Activated naive CD8-positive, alpha-beta T cell treated with anti-CD3 and anti-CD28 coated beads for 36 hours (primary cell): ENCODE results near the gene FAM107B. TPM values are rescaled to one million over a fixed set of nuclear protein-coding genes. Genes with fewer than 3 reads are reported as not detected.

Source experiments
- DNase-seq: peaks from one replicate; pipeline ENCODE4 v3.0.0; 2021
- H3K27ac Mint-ChIP-seq: one replicate; pipeline ENCODE4 v1.8.0; 2022; ENCODE audit warnings: mild to moderate bottlenecking, moderate library complexity, mixed read lengths
- H3K27me3 Mint-ChIP-seq: one replicate; pipeline ENCODE4 v1.8.0; 2022; ENCODE audit warnings: mild to moderate bottlenecking, mixed read lengths
- H3K36me3 Mint-ChIP-seq: one replicate; pipeline ENCODE4 v1.8.0; 2021; ENCODE audit warnings: mild to moderate bottlenecking, mixed read lengths
- H3K4me1 Mint-ChIP-seq: one replicate; pipeline ENCODE4 v1.8.0; 2021; ENCODE audit warnings: mixed read lengths
- H3K4me3 Mint-ChIP-seq: one replicate; pipeline ENCODE4 v1.8.0; 2022; ENCODE audit warnings: mild to moderate bottlenecking, moderate library complexity, mixed read lengths
- H3K9me3 Mint-ChIP-seq: one replicate; pipeline ENCODE4 v1.8.0; 2022; ENCODE audit warnings: mixed read lengths
- total RNA-seq, 2 experiments: library from RNA; stranded (reverse); gene quantifications; one replicate each; pipeline ENCODE4 v1.2.3, GENCODE V29; 2021

The FAM107B gene
- total RNA-seq, 2 experiments from 2014 or later = 195 to 203 TPM

GRCh38 chr10:14578060-14578952 lies 196.4 kb downstream of the FAM107B start:
- Mint-ChIP-seq H3K36me3 (peaks cover 71% of the 10 kb centered on the region), H3K4me3 (no peak overlapping the region), H3K27me3 (no peaks in the 10 kb centered on the region), H3K4me1 (peaks cover 69% of the 10 kb centered on the region), H3K9me3 (peaks cover 4% of the 10 kb centered on the region), H3K27ac (peak overlapping the region; percentile 34)
- DNase-seq = no peak

- H3K27me3 Mint-ChIP-seq = no peaks in the 10 kb centered on the region
- DNase-seq = no peak
- H3K4me3 Mint-ChIP-seq = no peak overlapping the region
- H3K9me3 Mint-ChIP-seq = peaks cover 2% of the 10 kb centered on the region
- peak overlapping the region; percentile 79 for H3K27ac Mint-ChIP-seq
- H3K36me3 Mint-ChIP-seq = peaks cover 69% of the 10 kb centered on the region
- H3K4me1 Mint-ChIP-seq = peaks cover 73% of the 10 kb centered on the region
These were observed 199.8 kb downstream of the FAM107B start for GRCh38 chr10:14574885-14575284.

- peak overlapping the region; percentile 10 for H3K27ac Mint-ChIP-seq
- peaks cover 69% of the 10 kb centered on the region for H3K36me3 Mint-ChIP-seq
- peaks cover 2% of the 10 kb centered on the region for H3K9me3 Mint-ChIP-seq
- H3K4me1 Mint-ChIP-seq = peaks cover 73% of the 10 kb centered on the region
- DNase-seq = no peak
- no peaks in the 10 kb centered on the region for H3K27me3 Mint-ChIP-seq
- H3K4me3 Mint-ChIP-seq = no peak overlapping the region
These were observed 200.4 kb downstream of the FAM107B start for GRCh38 chr10:14574291-14574690.

DNA sequence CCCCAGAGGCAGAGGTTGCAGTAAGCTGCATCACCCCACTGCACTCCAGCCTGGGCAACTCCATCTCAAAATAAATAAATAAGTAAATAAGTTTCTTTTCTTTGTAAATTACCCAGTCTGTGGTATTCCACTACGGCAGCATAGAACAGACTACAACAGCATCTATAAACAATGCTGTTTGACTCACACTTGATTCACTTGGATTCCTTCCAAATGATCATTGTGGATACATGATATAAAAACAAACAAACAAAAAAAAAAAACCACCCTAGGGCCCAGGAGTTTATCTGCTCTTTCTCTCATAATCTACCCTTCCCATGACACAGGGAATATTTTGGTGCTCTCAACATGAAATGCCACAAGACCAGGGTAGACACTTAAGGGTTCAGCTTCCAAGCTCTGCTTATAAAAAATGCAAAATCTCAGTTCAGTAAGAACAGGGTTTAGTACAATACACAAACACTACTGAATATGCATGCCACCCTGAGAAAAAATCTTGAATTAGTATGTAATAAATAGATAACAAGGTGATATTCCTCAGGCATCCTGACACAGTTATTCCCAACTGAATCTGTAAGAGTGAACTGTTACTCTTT lies 200.9 kb downstream of the FAM107B start:
- Mint-ChIP-seq H3K4me3 (no peak overlapping the region), H3K4me1 (peaks cover 74% of the 10 kb centered on the region), H3K27me3 (no peaks in the 10 kb centered on the region), H3K27ac (peak overlapping the region; percentile 45), H3K36me3 (peaks cover 72% of the 10 kb centered on the region), H3K9me3 (peaks cover 2% of the 10 kb centered on the region)
- no peak for DNase-seq

- H3K36me3 Mint-ChIP-seq = peaks cover 71% of the 10 kb centered on the region
- peaks cover 2% of the 10 kb centered on the region for H3K9me3 Mint-ChIP-seq
- H3K27ac Mint-ChIP-seq = peak overlapping the region; percentile 29
- no peak for DNase-seq
- no peak overlapping the region for H3K4me3 Mint-ChIP-seq
- no peaks in the 10 kb centered on the region for H3K27me3 Mint-ChIP-seq
- peaks cover 74% of the 10 kb centered on the region for H3K4me1 Mint-ChIP-seq
These were observed 201.9 kb downstream of the FAM107B start for GRCh38 chr10:14572811-14573210.

GRCh38 chr10:14571866-14572507 lies 202.7 kb downstream of the FAM107B start:
- Mint-ChIP-seq H3K4me1 (peaks cover 82% of the 10 kb centered on the region), H3K9me3 (peaks cover 7% of the 10 kb centered on the region), H3K27me3 (no peaks in the 10 kb centered on the region), H3K4me3 (peak overlapping the region; percentile 73), H3K36me3 (peaks cover 77% of the 10 kb centered on the region), H3K27ac (peak overlapping the region; percentile 89)
- DNase-seq = peak; percentile 61

DNA sequence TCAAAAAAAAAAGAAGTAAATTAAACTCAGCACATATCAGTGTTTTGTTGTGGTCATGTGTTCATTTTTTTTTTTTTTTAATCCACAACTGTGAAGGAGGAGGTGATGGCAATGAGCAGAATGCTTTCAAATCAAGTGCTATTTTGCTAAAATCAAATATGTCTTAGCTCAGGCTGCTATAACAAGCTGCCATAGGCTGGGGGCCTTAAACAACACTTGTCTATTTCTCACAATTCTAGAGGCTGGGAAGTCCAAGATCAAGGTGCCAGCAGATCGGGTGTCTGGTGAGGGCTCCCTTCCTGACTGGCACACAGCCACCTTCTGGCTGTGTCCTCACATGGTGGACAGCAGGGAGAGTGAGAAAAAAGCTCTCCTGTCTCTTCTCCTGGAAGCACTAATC lies 203.9 kb downstream of the FAM107B start:
- Mint-ChIP-seq H3K4me3 (peak overlapping the region; percentile 73), H3K9me3 (peaks cover 11% of the 10 kb centered on the region), H3K27ac (peak overlapping the region; percentile 89), H3K4me1 (peaks cover 85% of the 10 kb centered on the region), H3K36me3 (peaks cover 76% of the 10 kb centered on the region), H3K27me3 (no peaks in the 10 kb centered on the region)
- no peak for DNase-seq

- DNase-seq = no peak
- H3K4me1 Mint-ChIP-seq = peaks cover 85% of the 10 kb centered on the region
- peak overlapping the region; percentile 73 for H3K4me3 Mint-ChIP-seq
- H3K27ac Mint-ChIP-seq = peak overlapping the region; percentile 89
- no peaks in the 10 kb centered on the region for H3K27me3 Mint-ChIP-seq
- H3K9me3 Mint-ChIP-seq = peaks cover 14% of the 10 kb centered on the region
- peaks cover 73% of the 10 kb centered on the region for H3K36me3 Mint-ChIP-seq
These were observed 205.2 kb downstream of the FAM107B start for GRCh38 chr10:14569274-14570060.

GRCh38 chr10:14567421-14567820 lies 207.3 kb downstream of the FAM107B start:
- Mint-ChIP-seq H3K27ac (peak overlapping the region; percentile 89), H3K4me3 (peak overlapping the region; percentile 46), H3K9me3 (peaks cover 11% of the 10 kb centered on the region), H3K4me1 (peaks cover 82% of the 10 kb centered on the region), H3K27me3 (no peaks in the 10 kb centered on the region), H3K36me3 (peaks cover 64% of the 10 kb centered on the region)
- DNase-seq = no peak

DNA sequence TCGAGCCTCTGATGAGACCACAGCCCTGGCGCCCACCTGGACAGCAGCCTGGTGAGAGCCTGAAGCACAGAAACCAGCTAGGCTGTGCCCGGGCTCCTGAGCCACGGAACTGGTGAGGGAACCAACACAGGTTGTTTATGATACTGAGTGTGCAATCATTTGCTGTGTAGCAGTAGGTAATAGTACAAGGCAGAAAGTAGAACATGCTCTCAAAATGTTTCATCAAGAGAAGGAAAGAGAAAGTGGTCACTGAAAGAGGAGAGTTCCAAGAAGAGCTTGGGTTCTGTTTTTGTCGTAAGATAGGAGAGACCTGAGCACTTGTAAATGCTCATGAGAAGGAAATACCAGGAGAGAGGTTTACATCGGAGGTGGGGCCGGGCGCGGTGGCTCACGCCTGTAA lies 208.2 kb downstream of the FAM107B start:
- peak overlapping the region; percentile 5 for H3K4me3 Mint-ChIP-seq
- no peak for DNase-seq
- H3K27me3 Mint-ChIP-seq = no peaks in the 10 kb centered on the region
- H3K36me3 Mint-ChIP-seq = peaks cover 66% of the 10 kb centered on the region
- H3K4me1 Mint-ChIP-seq = peaks cover 82% of the 10 kb centered on the region
- peak overlapping the region; percentile 89 for H3K27ac Mint-ChIP-seq
- peaks cover 11% of the 10 kb centered on the region for H3K9me3 Mint-ChIP-seq

DNA sequence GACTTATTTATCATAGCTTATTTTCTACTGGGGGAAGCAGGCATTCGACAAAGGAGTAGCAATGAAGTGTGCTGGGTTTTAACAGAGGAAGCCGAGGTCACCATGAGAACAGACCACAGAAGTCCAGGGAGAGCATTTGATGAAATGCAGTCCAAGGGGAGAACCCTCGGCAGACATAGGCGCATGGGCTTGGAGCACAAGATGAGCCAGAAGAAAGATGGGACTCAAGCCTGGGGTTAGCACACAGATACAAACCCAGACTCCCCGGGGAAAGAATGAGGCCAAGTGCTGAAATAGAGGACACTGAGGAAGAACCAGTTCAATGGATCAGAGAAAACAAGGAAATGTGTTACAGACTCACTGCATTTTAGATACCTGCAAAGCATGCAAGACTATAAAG lies 209.5 kb downstream of the FAM107B start:
- H3K27me3 Mint-ChIP-seq = no peaks in the 10 kb centered on the region
- peak overlapping the region; percentile 89 for H3K27ac Mint-ChIP-seq
- H3K4me3 Mint-ChIP-seq = peak overlapping the region; percentile 29
- peaks cover 11% of the 10 kb centered on the region for H3K9me3 Mint-ChIP-seq
- H3K4me1 Mint-ChIP-seq = peaks cover 83% of the 10 kb centered on the region
- peaks cover 68% of the 10 kb centered on the region for H3K36me3 Mint-ChIP-seq
- no peak for DNase-seq

- Mint-ChIP-seq H3K27ac (peak overlapping the region; percentile 89), H3K4me1 (peaks cover 82% of the 10 kb centered on the region), H3K36me3 (peaks cover 68% of the 10 kb centered on the region), H3K27me3 (no peaks in the 10 kb centered on the region), H3K4me3 (peak overlapping the region; percentile 76), H3K9me3 (peaks cover 11% of the 10 kb centered on the region)
- no peak for DNase-seq
These were observed 210.4 kb downstream of the FAM107B start for GRCh38 chr10:14564268-14564744.

- Mint-ChIP-seq H3K27ac (peak overlapping the region; percentile 89), H3K27me3 (no peaks in the 10 kb centered on the region), H3K4me3 (peak overlapping the region; percentile 68), H3K36me3 (peaks cover 67% of the 10 kb centered on the region), H3K4me1 (peaks cover 81% of the 10 kb centered on the region), H3K9me3 (peaks cover 11% of the 10 kb centered on the region)
- no peak for DNase-seq
These were observed 211.2 kb downstream of the FAM107B start for GRCh38 chr10:14563359-14563940.

DNA sequence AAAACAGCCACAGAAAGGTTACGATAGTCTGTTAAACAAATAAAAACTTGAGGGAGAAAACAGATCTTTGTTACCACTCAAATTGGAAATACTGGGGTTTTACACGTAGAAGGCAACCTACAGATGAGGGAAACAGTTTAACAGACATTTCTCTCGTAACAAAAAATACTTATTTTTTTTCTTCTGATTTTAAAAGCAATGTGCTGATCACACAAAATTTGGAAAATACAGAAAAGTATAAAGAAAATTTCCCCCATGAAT lies 211.7 kb downstream of the FAM107B start:
- Mint-ChIP-seq H3K36me3 (peaks cover 66% of the 10 kb centered on the region), H3K27me3 (no peaks in the 10 kb centered on the region), H3K4me1 (peaks cover 82% of the 10 kb centered on the region), H3K4me3 (peak overlapping the region; percentile 54), H3K27ac (peak overlapping the region; percentile 89), H3K9me3 (peaks cover 11% of the 10 kb centered on the region)
- DNase-seq = no peak
